Neural cell (in vitro differentiated cells): ENCODE results near the gene MUC2. TPM values are rescaled to one million over a fixed set of nuclear protein-coding genes. Genes with fewer than 3 reads are reported as not detected.

ENCODE experiments used
- H2AFZ ChIP-seq: fragments of 200-600, 300-800 bp; sonication (generic), shearing (Covaris generic); 2 replicates; pipeline ENCODE4 v1.6.0; 2014; ENCODE audit warnings: low read depth, mild to moderate bottlenecking, antibody characterized with exemption, low read length, moderate library complexity
- H3F3A ChIP-seq: fragments of 200-600 bp; shearing (Covaris generic); 2 replicates; pipeline ENCODE4 v1.6.1; 2016; ENCODE audit warnings: mild to moderate bottlenecking, moderate library complexity, mixed read lengths, antibody characterized with exemption, low read length; ENCODE audit not compliant: insufficient read depth, poor library complexity, severe bottlenecking
- H3K27ac ChIP-seq: fragments of 200-600, 300-800 bp; sonication (generic), shearing (Covaris generic); 2 replicates; pipeline ENCODE4 v1.5.1; 2014; ENCODE audit warnings: mild to moderate bottlenecking, low read length, moderate library complexity
- H3K27me3 ChIP-seq: fragments of 300-800, 200-600 bp; sonication (generic), shearing (Covaris generic); 2 replicates; pipeline ENCODE4 v1.6.0; 2014; ENCODE audit warnings: mild to moderate bottlenecking, low read depth, low read length, moderate library complexity; ENCODE audit not compliant: insufficient read depth
- H3K36me3 ChIP-seq: fragments of 300-800, 200-600 bp; sonication (generic), shearing (Covaris generic); 2 replicates; pipeline ENCODE4 v1.5.1; 2014; ENCODE audit warnings: mild to moderate bottlenecking, antibody characterized with exemption, low read length, moderate library complexity; ENCODE audit not compliant: insufficient read depth
- H3K4me2 ChIP-seq: fragments of 300-800, 200-600 bp; sonication (generic), shearing (Covaris generic); 2 replicates; pipeline ENCODE4 v1.6.0; 2014; ENCODE audit warnings: mild to moderate bottlenecking, low read length
- H3K4me3 ChIP-seq: fragments of 300-800, 200-600 bp; sonication (generic), shearing (Covaris generic); 2 replicates; pipeline ENCODE4 v1.5.1; 2014; ENCODE audit warnings: mild to moderate bottlenecking, low read length, moderate library complexity
- H3K79me2 ChIP-seq: fragments of 200-600 bp; shearing (Covaris generic); replicated peaks from 2 replicates; pipeline ENCODE4 v1.6.0; 2014; ENCODE audit warnings: mild to moderate bottlenecking, low read length, moderate library complexity; ENCODE audit not compliant: insufficient read depth
- H3K9ac ChIP-seq: fragments of 300-800, 200-600 bp; sonication (generic), shearing (Covaris generic); 2 replicates; pipeline ENCODE4 v1.6.1; 2016; ENCODE audit warnings: mild to moderate bottlenecking, low read length, mixed read lengths
- H3K9me2 ChIP-seq: fragments of 200-600 bp; shearing (Covaris generic); 2 replicates; pipeline ENCODE4 v1.6.1; 2016; ENCODE audit warnings: mild to moderate bottlenecking, low read length, mixed read lengths; ENCODE audit not compliant: insufficient read depth
- H3K9me3 ChIP-seq: fragments of 200-600, 300-800 bp; sonication (generic), shearing (Covaris generic); 2 replicates; pipeline ENCODE4 v1.6.1; 2016; ENCODE audit warnings: mild to moderate bottlenecking, mixed run types, low read length, moderate library complexity, mixed read lengths
- H4K20me1 ChIP-seq: fragments of 200-600 bp; shearing (Covaris generic); 2 replicates; pipeline ENCODE4 v1.6.1; 2016; ENCODE audit warnings: mild to moderate bottlenecking, mixed run types; ENCODE audit not compliant: insufficient read depth
- CTCF ChIP-seq: fragments of 450-650 bp; IDR thresholded peaks from 2 replicates; pipeline ENCODE4 v1.5.1; 2014; ENCODE audit warnings: antibody characterized with exemption, mild to moderate bottlenecking, moderate library complexity; ENCODE audit not compliant: poor library complexity, severe bottlenecking
- EP300 ChIP-seq: fragments of 450-650 bp; conservative IDR thresholded peaks from 2 replicates; pipeline ENCODE4 v1.6.1; 2014; ENCODE audit warnings: antibody characterized with exemption, mild to moderate bottlenecking, moderate library complexity; ENCODE audit not compliant: poor library complexity, severe bottlenecking
- EZH2 ChIP-seq: fragments of 200-600, 300-800 bp; shearing (Covaris generic), sonication (generic); IDR thresholded peaks from 2 replicates; pipeline ENCODE4 v1.6.1; 2014; ENCODE audit warnings: antibody characterized with exemption, low read length, borderline replicate concordance, mild to moderate bottlenecking; ENCODE audit not compliant: insufficient read depth, poor library complexity, severe bottlenecking
- MXI1 ChIP-seq: fragments of 450-650 bp; conservative IDR thresholded peaks from 2 replicates; pipeline ENCODE4 v1.6.1; 2014; ENCODE audit warnings: antibody characterized with exemption, mild to moderate bottlenecking; ENCODE audit not compliant: poor library complexity, severe bottlenecking
- POLR2AphosphoS5 ChIP-seq: IDR thresholded peaks from 2 replicates; pipeline ENCODE4 v1.6.1; 2012
- RAD21 ChIP-seq: fragments of 450-650 bp; conservative IDR thresholded peaks from 2 replicates; pipeline ENCODE4 v1.6.1; 2014; ENCODE audit warnings: antibody characterized with exemption, mild to moderate bottlenecking, moderate library complexity
- REST ChIP-seq: IDR thresholded peaks from 2 replicates; pipeline ENCODE4 v1.6.1; 2012; ENCODE audit warnings: borderline replicate concordance
- SMC3 ChIP-seq: fragments of 450-650 bp; conservative IDR thresholded peaks from 2 replicates; pipeline ENCODE4 v1.6.1; 2014; ENCODE audit warnings: antibody characterized with exemption, mild to moderate bottlenecking, moderate library complexity; ENCODE audit not compliant: poor library complexity
- TAF1 ChIP-seq: IDR thresholded peaks from 2 replicates; pipeline ENCODE4 v1.6.1; 2012; ENCODE audit warnings: low read depth
- polyA plus RNA-seq: library from polyadenylated mRNA; depleted of rRNA; stranded (reverse); fragments of >200 nt; gene quantifications from 2 replicates; pipeline ENCODE4 v1.2.3, GENCODE V29; 2014

The MUC2 gene
- polyA plus RNA-seq, 1 donor from 2014 or later: not detected

- Histone ChIP-seq H3K9me3 (no peaks in the 10 kb centered on the region), H3K27me3 (no peaks in the 10 kb centered on the region), H3K79me2 (no peaks in the 10 kb centered on the region), H3F3A (no peaks in the 10 kb centered on the region), H3K27ac (no peak overlapping the region), H3K4me2 (no peak overlapping the region), H4K20me1 (no peaks in the 10 kb centered on the region), H3K9ac (no peak overlapping the region), H3K36me3 (no peaks in the 10 kb centered on the region), H3K4me3 (no peak overlapping the region), H3K9me2 (no peaks in the 10 kb centered on the region), H2AFZ (no peak overlapping the region)
- TF ChIP-seq SMC3: no peak
Measured at GRCh38 chr11:1102221-1102971, 27.7 kb downstream of the MUC2 start.

GRCh38 chr11:1102996-1103395 lies 28.3 kb downstream of the MUC2 start:
- no peaks in the 10 kb centered on the region for H3K27me3 ChIP-seq
- H3K4me2 ChIP-seq: no peak overlapping the region
- no peaks in the 10 kb centered on the region for H3K9me3 ChIP-seq
- no peak overlapping the region for H3K27ac ChIP-seq
- no peaks in the 10 kb centered on the region for H3F3A ChIP-seq
- TF ChIP-seq TAF1 (no peak), REST (no peak), EZH2 (no peak), POLR2AphosphoS5 (no peak), CTCF (no peak), EP300 (no peak), SMC3 (no peak), MXI1 (no peak), RAD21 (no peak)
- no peak overlapping the region for H3K4me3 ChIP-seq
- H3K36me3 ChIP-seq: no peaks in the 10 kb centered on the region
- H3K9ac ChIP-seq: no peak overlapping the region
- no peak overlapping the region for H2AFZ ChIP-seq
- no peaks in the 10 kb centered on the region for H3K79me2 ChIP-seq
- no peaks in the 10 kb centered on the region for H3K9me2 ChIP-seq
- no peaks in the 10 kb centered on the region for H4K20me1 ChIP-seq
